Panc1 (cell line): Measurements from ENCODE around the gene SPATA45. TPM values are rescaled to one million over a fixed set of nuclear protein-coding genes. Genes with fewer than 3 reads are reported as not detected.

Experiments used
- ATAC-seq: fragments of 200-7000 bp; cut with Tn5 transposase; 2 replicates; pipeline ENCODE4 v1.9.1; 2020; ENCODE audit warnings: mild to moderate bottlenecking, moderate library complexity
- BruUV-seq: library from RNA; stranded (reverse); fragments of 400-500 nt; replicated peaks from 2 replicates; lab custom pipeline; 2021; lab: Mats Ljungman, UMichigan
- CTCF ChIA-PET: fragments of 300-600 bp; sonication (Branson Sonifier 250); formaldehyde crosslinking; loops from one replicate; lab custom pipeline; 2022; ENCODE audit warnings: antibody characterized with exemption; lab: Charles Lee
- POLR2A ChIA-PET: fragments of 300-600 bp; sonication (Branson Sonifier 250); formaldehyde crosslinking; loops from one replicate; lab custom pipeline; 2022; ENCODE audit warnings: antibody characterized with exemption; lab: Charles Lee
- DNase-seq: peaks from one replicate; pipeline ENCODE4 v3.0.0-alpha.2; 2010; ENCODE audit warnings: low read depth, low spot score
- H3K27ac ChIP-seq: 2 replicates; pipeline ENCODE4 v1.5.1; 2011; ENCODE audit warnings: mild to moderate bottlenecking, low read length, inconsistent platforms
- H3K27me3 ChIP-seq: fragments of 200-500 bp; sonication (Bioruptor generic); 2 replicates; pipeline ENCODE4 v1.6.0; 2014; ENCODE audit warnings: low read length, inconsistent platforms; ENCODE audit not compliant: control insufficient read depth, insufficient read depth
- H3K36me3 ChIP-seq: fragments of 200-500 bp; sonication (Bioruptor generic); 2 replicates; pipeline ENCODE4 v1.5.1; 2014; ENCODE audit warnings: inconsistent platforms, mild to moderate bottlenecking, low read length, moderate library complexity; ENCODE audit not compliant: control insufficient read depth, insufficient read depth
- H3K4me1 ChIP-seq: 2 replicates; pipeline ENCODE4 v1.5.1; 2011; ENCODE audit warnings: inconsistent platforms, mild to moderate bottlenecking, low read length, moderate library complexity; ENCODE audit not compliant: control insufficient read depth, insufficient read depth
- H3K4me3 ChIP-seq, 2 experiments: 2 replicates each; pipeline ENCODE4 v1.5.1; 2011 to 2012; ENCODE audit warnings: low read depth in 2 of 2, low read length in 2 of 2, mild to moderate bottlenecking in 2 of 2, inconsistent platforms in 1 of 2, moderate library complexity in 1 of 2
- H3K9me3 ChIP-seq: fragments of 200-500 bp; sonication (Bioruptor generic); 2 replicates; pipeline ENCODE4 v1.5.1; 2014; ENCODE audit warnings: low read depth, mild to moderate bottlenecking, inconsistent platforms, low read length, moderate library complexity; ENCODE audit not compliant: control insufficient read depth, insufficient read depth
- POLR2AphosphoS5 ChIP-seq: IDR thresholded peaks from 2 replicates; pipeline ENCODE4 v1.6.1; 2012; ENCODE audit warnings: mild to moderate bottlenecking, low read depth, low read length, moderate library complexity
- SIN3A ChIP-seq: IDR thresholded peaks from 2 replicates; pipeline ENCODE4 v1.6.1; 2012; ENCODE audit warnings: low read depth, mild to moderate bottlenecking, low read length, moderate library complexity, borderline replicate concordance; ENCODE audit not compliant: insufficient read depth
- TCF7L2 ChIP-seq: IDR thresholded peaks from 2 replicates; pipeline ENCODE4 v1.6.1; 2011; ENCODE audit warnings: mild to moderate bottlenecking, low read depth, low read length, inconsistent platforms
- in situ Hi-C: cut with HindIII; loops from 2 replicates; pipeline ENCODE4 v1.10.0; 2016; ENCODE audit warnings: low sequenced_read_pairs, low pct_unique_long_range_greater_than_20kb
- intact Hi-C: fragments of 100-400 bp; cut with micrococcal nuclease; formaldehyde crosslinking; loops from one replicate; pipeline ENCODE4 v1.10.0; 2022; ENCODE audit not compliant: unreplicated experiment
- total RNA-seq: library from RNA; stranded (reverse); gene quantifications from one replicate; pipeline ENCODE4 v1.2.1, GENCODE V29; 2021; ENCODE audit not compliant: unreplicated experiment
- TF ChIP-seq, protein P1 (sequence below): fragments of 450-650 bp; IDR thresholded peaks from 2 replicates; pipeline ENCODE4 v1.5.1; 2017; ENCODE audit warnings: mild to moderate bottlenecking
- TF ChIP-seq, protein P2 (sequence below), 2 experiments: IDR thresholded peaks; 2 replicates each; pipeline ENCODE4 v1.6.1; 2011 to 2012; ENCODE audit warnings: low read depth in 2 of 2, control low read depth in 1 of 2, low read length in 1 of 2, mild to moderate bottlenecking in 1 of 2, moderate library complexity in 1 of 2; ENCODE audit not compliant: insufficient read depth in 1 of 2

The SPATA45 gene
- total RNA-seq, 1 experiment from 2014 or later: not detected

DNA sequence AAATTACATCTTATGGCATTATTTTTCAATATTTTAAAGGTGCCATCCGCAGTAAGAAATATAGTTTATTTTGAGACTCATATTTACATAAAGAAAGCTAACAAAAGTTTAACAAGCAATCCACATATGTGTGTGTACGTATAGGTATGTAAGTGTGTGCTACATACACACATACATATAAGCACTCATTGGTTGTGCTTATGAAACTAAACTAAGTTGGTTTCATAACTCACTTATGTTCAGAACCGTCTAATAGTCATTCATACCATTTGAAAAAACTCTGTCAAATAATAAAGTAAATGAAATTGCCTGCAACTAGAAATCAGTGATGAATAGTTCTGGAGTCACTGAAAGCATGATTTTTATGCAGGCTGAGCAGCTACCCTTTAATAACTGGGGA lies 41.7 kb downstream of the SPATA45 start:
- H3K4me3 ChIP-seq: no peak overlapping the region
- no peak for DNase-seq
- TF ChIP-seq TCF7L2 (no peak), SIN3A (no peak), POLR2AphosphoS5 (no peak)
- TF ChIP-seq, protein P1, sequence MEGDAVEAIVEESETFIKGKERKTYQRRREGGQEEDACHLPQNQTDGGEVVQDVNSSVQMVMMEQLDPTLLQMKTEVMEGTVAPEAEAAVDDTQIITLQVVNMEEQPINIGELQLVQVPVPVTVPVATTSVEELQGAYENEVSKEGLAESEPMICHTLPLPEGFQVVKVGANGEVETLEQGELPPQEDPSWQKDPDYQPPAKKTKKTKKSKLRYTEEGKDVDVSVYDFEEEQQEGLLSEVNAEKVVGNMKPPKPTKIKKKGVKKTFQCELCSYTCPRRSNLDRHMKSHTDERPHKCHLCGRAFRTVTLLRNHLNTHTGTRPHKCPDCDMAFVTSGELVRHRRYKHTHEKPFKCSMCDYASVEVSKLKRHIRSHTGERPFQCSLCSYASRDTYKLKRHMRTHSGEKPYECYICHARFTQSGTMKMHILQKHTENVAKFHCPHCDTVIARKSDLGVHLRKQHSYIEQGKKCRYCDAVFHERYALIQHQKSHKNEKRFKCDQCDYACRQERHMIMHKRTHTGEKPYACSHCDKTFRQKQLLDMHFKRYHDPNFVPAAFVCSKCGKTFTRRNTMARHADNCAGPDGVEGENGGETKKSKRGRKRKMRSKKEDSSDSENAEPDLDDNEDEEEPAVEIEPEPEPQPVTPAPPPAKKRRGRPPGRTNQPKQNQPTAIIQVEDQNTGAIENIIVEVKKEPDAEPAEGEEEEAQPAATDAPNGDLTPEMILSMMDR: no peak
- TF ChIP-seq, protein P2, sequence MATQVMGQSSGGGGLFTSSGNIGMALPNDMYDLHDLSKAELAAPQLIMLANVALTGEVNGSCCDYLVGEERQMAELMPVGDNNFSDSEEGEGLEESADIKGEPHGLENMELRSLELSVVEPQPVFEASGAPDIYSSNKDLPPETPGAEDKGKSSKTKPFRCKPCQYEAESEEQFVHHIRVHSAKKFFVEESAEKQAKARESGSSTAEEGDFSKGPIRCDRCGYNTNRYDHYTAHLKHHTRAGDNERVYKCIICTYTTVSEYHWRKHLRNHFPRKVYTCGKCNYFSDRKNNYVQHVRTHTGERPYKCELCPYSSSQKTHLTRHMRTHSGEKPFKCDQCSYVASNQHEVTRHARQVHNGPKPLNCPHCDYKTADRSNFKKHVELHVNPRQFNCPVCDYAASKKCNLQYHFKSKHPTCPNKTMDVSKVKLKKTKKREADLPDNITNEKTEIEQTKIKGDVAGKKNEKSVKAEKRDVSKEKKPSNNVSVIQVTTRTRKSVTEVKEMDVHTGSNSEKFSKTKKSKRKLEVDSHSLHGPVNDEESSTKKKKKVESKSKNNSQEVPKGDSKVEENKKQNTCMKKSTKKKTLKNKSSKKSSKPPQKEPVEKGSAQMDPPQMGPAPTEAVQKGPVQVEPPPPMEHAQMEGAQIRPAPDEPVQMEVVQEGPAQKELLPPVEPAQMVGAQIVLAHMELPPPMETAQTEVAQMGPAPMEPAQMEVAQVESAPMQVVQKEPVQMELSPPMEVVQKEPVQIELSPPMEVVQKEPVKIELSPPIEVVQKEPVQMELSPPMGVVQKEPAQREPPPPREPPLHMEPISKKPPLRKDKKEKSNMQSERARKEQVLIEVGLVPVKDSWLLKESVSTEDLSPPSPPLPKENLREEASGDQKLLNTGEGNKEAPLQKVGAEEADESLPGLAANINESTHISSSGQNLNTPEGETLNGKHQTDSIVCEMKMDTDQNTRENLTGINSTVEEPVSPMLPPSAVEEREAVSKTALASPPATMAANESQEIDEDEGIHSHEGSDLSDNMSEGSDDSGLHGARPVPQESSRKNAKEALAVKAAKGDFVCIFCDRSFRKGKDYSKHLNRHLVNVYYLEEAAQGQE (IDR thresholded peaks at IDR 0.05; ENCODE audit: insufficient read depth in 1 of 2, low read depth in 2 of 2, low read length in 1 of 2): no peak
- H3K36me3 ChIP-seq: no peaks in the 10 kb centered on the region
- ATAC-seq: no peak
- H3K27me3 ChIP-seq: no peaks in the 10 kb centered on the region
- ChIA-PET CTCF (no interaction called here), POLR2A (no interaction called here)
- intact Hi-C loops: no loop called here
- in situ Hi-C loops: no loop called here
- H3K9me3 ChIP-seq: no peaks in the 10 kb centered on the region
- BruUV-seq: no TSS peak
- no peaks in the 10 kb centered on the region for H3K4me1 ChIP-seq
- H3K27ac ChIP-seq: no peak overlapping the region

DNA sequence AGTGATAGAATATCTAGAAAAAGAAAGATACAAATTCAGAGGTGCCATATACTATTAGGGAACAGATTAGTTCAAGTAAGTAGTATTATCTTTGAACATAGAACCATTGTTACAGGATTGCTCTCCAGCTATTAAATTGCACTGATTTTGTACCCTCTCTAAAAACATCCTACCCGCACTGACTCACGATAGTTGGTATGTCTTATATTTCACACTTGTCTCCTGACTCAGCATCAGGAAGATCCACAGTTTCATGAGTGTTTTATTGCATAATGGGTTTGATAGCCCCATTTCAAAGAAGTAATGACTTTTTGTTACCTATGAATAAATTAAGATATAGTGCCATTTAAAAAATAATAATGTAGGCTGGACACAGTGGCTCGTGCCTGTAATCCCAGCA lies 49.8 kb downstream of the SPATA45 start:
- intact Hi-C loops: no loop called here
- Histone ChIP-seq H3K27ac (no peak overlapping the region), H3K27me3 (no peaks in the 10 kb centered on the region), H3K4me1 (0 out of 2 replicates have a peak, but pooled peaks cover 2% of the 10 kb centered on the region), H3K36me3 (0 out of 2 replicates have a peak, but pooled peaks cover 2% of the 10 kb centered on the region), H3K4me3 (no peak overlapping the region), H3K9me3 (no peaks in the 10 kb centered on the region)
- no TSS peak for BruUV-seq
- CTCF ChIA-PET: interaction anchor here (0.6 kb wide), 1 partner anchor 359 kb away, joined by 5 read pairs; no protein-coding TSS in a partner anchor
- DNase-seq (no peak), ATAC-seq (no peak)
- in situ Hi-C loops: no loop called here
- TF ChIP-seq, protein P2 (IDR thresholded peaks at IDR 0.05; ENCODE audit: insufficient read depth in 1 of 2, low read depth in 2 of 2, low read length in 1 of 2): no peak
- TF ChIP-seq, protein P1: no peak
- POLR2A ChIA-PET: no interaction called here
